ENCODE data around the gene SMC1B.
A peak's percentile ranks its signal among the peaks of the same experiment; 100 is the strongest.
"Not testable (repeated sequence)": the region's sequence is repeated elsewhere in the genome, so short reads cannot be mapped to it uniquely, and the experiment has no call there.

SMC1B gene

GRCh38 chr22:45445031-45445710, 31.8 kb upstream of the SMC1B start:
- no peak for DNase-seq (ENCODE audit: low read depth in 2 of 2)

GRCh38 chr22:45444168-45444567, 30.8 kb upstream of the SMC1B start:
- no peak for DNase-seq (ENCODE audit: low read depth in 2 of 2)

GRCh38 chr22:45442116-45442515, 28.7 kb upstream of the SMC1B start:
- DNase-seq (ENCODE audit: low read depth in 2 of 2) = no peak

GRCh38 chr22:45441138-45441537, 27.7 kb upstream of the SMC1B start:
- DNase-seq (ENCODE audit: low read depth in 2 of 2) = no peak

- not testable (repeated sequence) for DNase-seq (ENCODE audit: low read depth in 2 of 2)
Observed at GRCh38 chr22:45440688-45441087, 27.3 kb upstream of the SMC1B start.

- no peak for DNase-seq (ENCODE audit: low read depth in 2 of 2)
Observed at GRCh38 chr22:45438336-45438735, 24.9 kb upstream of the SMC1B start.

- not testable (repeated sequence) for DNase-seq (ENCODE audit: low read depth in 2 of 2)
Observed at GRCh38 chr22:45436871-45437517, 23.6 kb upstream of the SMC1B start.

- peak; percentile 62 to 65 for DNase-seq (ENCODE audit: low read depth in 2 of 2)
Observed at GRCh38 chr22:45435544-45436139, 22.2 kb upstream of the SMC1B start.

GRCh38 chr22:45434981-45435380, 21.6 kb upstream of the SMC1B start:
- DNase-seq (ENCODE audit: low read depth in 2 of 2) = no peak

GRCh38 chr22:45430871-45431270, 17.5 kb upstream of the SMC1B start:
- no peak for DNase-seq (ENCODE audit: low read depth in 2 of 2)

- no peak for DNase-seq (ENCODE audit: low read depth in 2 of 2)
Observed at GRCh38 chr22:45429981-45430775, 16.8 kb upstream of the SMC1B start.

GRCh38 chr22:45429424-45429823, 16.0 kb upstream of the SMC1B start:
- no peak for DNase-seq (ENCODE audit: low read depth in 2 of 2)

- DNase-seq (ENCODE audit: low read depth in 2 of 2) = no peak
Observed at GRCh38 chr22:45428391-45429385, 15.3 kb upstream of the SMC1B start.

GRCh38 chr22:45427114-45427513, 13.7 kb upstream of the SMC1B start:
- no peak for DNase-seq (ENCODE audit: low read depth in 2 of 2)

GRCh38 chr22:45426387-45426786, 13.0 kb upstream of the SMC1B start:
- no peak for DNase-seq (ENCODE audit: low read depth in 2 of 2)

GRCh38 chr22:45425531-45426265, 12.3 kb upstream of the SMC1B start:
- no peak for DNase-seq (ENCODE audit: low read depth in 2 of 2)

- DNase-seq (ENCODE audit: low read depth in 2 of 2) = no peak
Observed at GRCh38 chr22:45425101-45425500, 11.7 kb upstream of the SMC1B start.

GRCh38 chr22:45424241-45424731, 10.9 kb upstream of the SMC1B start:
- DNase-seq (ENCODE audit: low read depth in 2 of 2) = no peak

- no peak for DNase-seq (ENCODE audit: low read depth in 2 of 2)
Observed at GRCh38 chr22:45423524-45423923, 10.1 kb upstream of the SMC1B start.

Measured in stimulated activated CD4-positive, alpha-beta T cell treated with anti-CD3 and anti-CD28 coated beads, Interleukin-1b, Interleukin-23, amount 100 ng/mL, for 1 hour (primary cell).